Activated CD4-positive, alpha-beta T cell treated with anti-CD3 and anti-CD28 coated beads for 36 hours (primary cell): Measurements from ENCODE around the gene ATP23. TPM values are rescaled to one million over a fixed set of nuclear protein-coding genes. Genes with fewer than 3 reads are reported as not detected.
A peak's percentile ranks its signal among the peaks of the same experiment; 100 is the strongest.

Experiments used
- ATAC-seq: fragments of 200-7000 bp; cut with Tn5 transposase; one replicate; pipeline ENCODE4 v1.10.0; 2021; ENCODE audit warnings: mild to moderate bottlenecking, moderate library complexity
- CTCF ChIA-PET: fragments of 350-600 bp; sonication (Branson Sonifier 250); formaldehyde crosslinking; loops from one replicate; lab custom pipeline; 2021; ENCODE audit warnings: antibody characterized with exemption; lab: Charles Lee
- POLR2A ChIA-PET: fragments of 350-600 bp; sonication (Branson Sonifier 250); formaldehyde crosslinking; loops from one replicate; lab custom pipeline; 2021; ENCODE audit warnings: antibody characterized with exemption, inconsistent platforms; lab: Charles Lee
- DNase-seq: peaks from one replicate; pipeline ENCODE4 v3.0.0-alpha.2; 2020
- H3K27ac Mint-ChIP-seq: one replicate; pipeline ENCODE4 v1.8.0; 2021; ENCODE audit warnings: mixed read lengths
- H3K27me3 Mint-ChIP-seq: one replicate; pipeline ENCODE4 v1.8.0; 2021; ENCODE audit warnings: mixed read lengths
- H3K36me3 Mint-ChIP-seq: one replicate; pipeline ENCODE4 v1.8.0; 2021; ENCODE audit warnings: low read depth, mixed read lengths
- H3K4me1 Mint-ChIP-seq: one replicate; pipeline ENCODE4 v1.8.0; 2021; ENCODE audit warnings: mixed read lengths
- H3K4me3 Mint-ChIP-seq: one replicate; pipeline ENCODE4 v1.8.0; 2021; ENCODE audit warnings: mild to moderate bottlenecking, moderate library complexity, mixed read lengths
- H3K9me3 Mint-ChIP-seq: one replicate; pipeline ENCODE4 v1.8.0; 2021; ENCODE audit warnings: low read depth, mixed read lengths
- intact Hi-C, 2 experiments: fragments of 100-400 bp; cut with DNase I in 1 of 2; cut with micrococcal nuclease in 1 of 2; formaldehyde crosslinking; loops; one replicate each; pipeline versions ENCODE4 v1.14.2 to v1.15.1; 2022 to 2024; cut with DNase I, micrococcal nuclease
- total RNA-seq, 2 experiments: library from RNA; stranded (reverse); gene quantifications; one replicate each; pipeline ENCODE4 v1.2.3, GENCODE V29; 2021

ATP23 gene
- total RNA-seq, 2 experiments from 2014 or later, result 17.8 to 17.9 TPM

DNA sequence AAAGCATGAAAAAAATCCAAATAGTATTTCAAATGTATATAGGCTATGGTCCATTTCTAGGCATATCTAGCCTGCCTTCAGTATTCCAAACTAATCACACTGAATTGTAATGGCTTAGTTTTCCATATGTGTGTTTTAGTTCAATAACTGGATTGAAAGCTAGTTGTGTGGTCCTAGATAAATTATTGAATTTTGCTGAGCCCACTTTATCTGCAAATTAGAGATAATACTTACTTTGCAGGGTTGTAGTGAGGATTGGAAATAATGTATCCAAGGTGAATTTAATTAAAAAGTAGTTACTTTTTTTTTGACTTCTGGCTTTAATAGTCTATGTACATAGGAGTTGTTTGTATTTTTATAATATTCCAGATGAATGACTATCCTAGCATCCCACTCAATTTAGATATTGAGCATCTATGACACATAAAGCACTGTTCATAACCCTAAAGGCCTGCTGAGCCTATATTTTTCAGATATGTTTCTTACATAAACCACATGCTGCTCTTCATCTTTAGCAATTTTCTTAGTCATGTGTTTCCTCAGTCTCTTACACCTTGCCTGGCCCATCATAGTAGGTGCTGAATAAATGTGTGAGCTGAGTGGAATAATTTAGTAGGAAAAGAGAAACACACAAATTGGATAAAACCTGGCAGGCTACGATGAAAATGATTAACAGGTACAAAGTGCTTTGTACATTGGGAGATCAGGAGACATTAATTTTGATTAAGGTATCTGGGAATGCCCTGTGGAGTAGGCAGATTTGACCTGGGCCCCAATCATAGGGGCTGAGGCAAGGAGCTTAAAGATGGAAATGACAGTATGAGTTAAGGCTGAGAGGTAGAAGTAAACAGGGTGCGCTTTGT, 1.1 kb upstream of the ATP23 start:
- Mint-ChIP-seq H3K9me3 (no peaks in the 10 kb centered on the region), H3K27ac (peak overlapping the region; percentile 90), H3K4me3 (peak overlapping the region; percentile 77), H3K4me1 (peaks cover 44% of the 10 kb centered on the region), H3K36me3 (no peaks in the 10 kb centered on the region), H3K27me3 (no peaks in the 10 kb centered on the region)
- intact Hi-C loops, result loop anchor here (2.0 to 5.0 kb wide), 4 partner anchors 93 to 1657 kb away; partner anchors contain the start of genes CTDSP2 (in 1 of the 2), OS9 (in 1 of the 2), SLC16A7 (in 1 of the 2) and TSFM (in 1 of the 2)
- ChIA-PET CTCF (interaction anchor here (0.5 to 1.0 kb wide), 2 partner anchors 158 to 168 kb away, joined by 3 read pairs; partner anchors contain the start of genes EEF1AKMT3, METTL1 and TSFM), POLR2A (interaction anchor here (1.0 kb wide), 1 partner anchor 89 kb away, joined by 3 read pairs; no protein-coding TSS in a partner anchor)
- ATAC-seq (peak; percentile 14), DNase-seq (no peak)

GRCh38 chr12:57940915-57941164, 527 bp upstream of the ATP23 start:
- intact Hi-C loops, result loop anchor here (1.0 to 5.0 kb wide), 6 partner anchors 94 to 1656 kb away; partner anchors contain the start of genes CTDSP2 (in 2 of the 2), OS9 (in 1 of the 2), SLC16A7 (in 1 of the 2) and TSFM (in 1 of the 2)
- ChIA-PET CTCF (interaction anchor here (0.5 kb wide), 1 partner anchor 169 kb away, joined by 3 read pairs; the partner anchor contains the start of genes EEF1AKMT3 and METTL1), POLR2A (interaction anchor here (1.0 kb wide), 1 partner anchor 90 kb away, joined by 3 read pairs; no protein-coding TSS in a partner anchor)
- DNase-seq (no peak), ATAC-seq (peak; percentile 1)
- H3K4me1 Mint-ChIP-seq, result peaks cover 43% of the 10 kb centered on the region
- peak overlapping the region; percentile 90 for H3K27ac Mint-ChIP-seq
- peak overlapping the region; percentile 77 for H3K4me3 Mint-ChIP-seq
- no peaks in the 10 kb centered on the region for H3K36me3 Mint-ChIP-seq
- no peaks in the 10 kb centered on the region for H3K27me3 Mint-ChIP-seq
- no peaks in the 10 kb centered on the region for H3K9me3 Mint-ChIP-seq

DNA sequence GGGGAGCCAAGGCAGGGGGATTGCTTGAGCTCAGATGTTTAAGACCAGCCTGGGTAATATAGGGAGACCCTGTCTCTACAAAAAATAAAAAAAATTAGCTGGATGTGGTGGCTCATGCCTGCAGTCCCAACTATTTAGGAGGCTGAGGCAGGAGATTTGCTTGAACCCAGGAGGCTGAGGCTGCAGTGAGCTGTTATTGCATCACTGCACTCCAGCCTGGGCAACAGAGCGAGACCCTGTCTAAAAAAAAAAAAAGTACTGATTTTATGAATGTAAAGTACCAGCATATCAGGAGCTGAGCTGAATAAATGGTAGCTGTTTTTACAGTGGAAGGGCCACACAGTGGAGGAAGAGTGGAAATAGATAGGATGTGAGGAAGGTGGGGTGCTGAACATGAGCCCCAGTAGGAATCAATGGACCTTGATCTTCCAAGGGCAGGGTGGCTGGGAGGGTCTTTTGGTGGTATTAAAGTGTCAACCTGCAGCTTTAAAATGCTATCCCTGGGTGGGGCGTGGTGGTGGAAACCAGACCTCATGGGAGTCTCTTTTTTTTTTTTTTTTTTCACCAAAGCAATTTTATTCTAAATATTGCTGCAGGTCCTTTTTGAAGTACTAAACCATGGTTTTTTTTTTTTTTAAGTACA, 2.2 kb downstream of the ATP23 start:
- peaks cover 36% of the 10 kb centered on the region for H3K4me1 Mint-ChIP-seq
- DNase-seq, result no peak
- ATAC-seq, result no peak
- H3K27me3 Mint-ChIP-seq, result no peaks in the 10 kb centered on the region
- intact Hi-C loops, result loop anchor here in 1 of 2 experiments (5.0 kb wide), 1 partner anchor 1654 kb away; the partner anchor contains the start of gene SLC16A7
- POLR2A ChIA-PET, result interaction anchor here (0.7 kb wide), 1 partner anchor 22 kb away, joined by 3 read pairs; no protein-coding TSS in a partner anchor
- CTCF ChIA-PET, result interaction anchor here (0.6 kb wide), 1 partner anchor 100 kb away, joined by 3 read pairs; no protein-coding TSS in a partner anchor
- no peaks in the 10 kb centered on the region for H3K9me3 Mint-ChIP-seq
- H3K4me3 Mint-ChIP-seq, result no peak overlapping the region
- H3K27ac Mint-ChIP-seq, result no peak overlapping the region
- H3K36me3 Mint-ChIP-seq, result no peaks in the 10 kb centered on the region

GRCh38 chr12:57944313-57945023, 3.1 kb downstream of the ATP23 start:
- Mint-ChIP-seq H3K36me3 (no peaks in the 10 kb centered on the region), H3K4me1 (peaks cover 33% of the 10 kb centered on the region), H3K4me3 (no peak overlapping the region), H3K9me3 (no peaks in the 10 kb centered on the region), H3K27me3 (no peaks in the 10 kb centered on the region), H3K27ac (no peak overlapping the region)
- DNase-seq (no peak), ATAC-seq (no peak)
- CTCF ChIA-PET, result no interaction called here
- POLR2A ChIA-PET, result no interaction called here
- intact Hi-C loops, result loop anchor here in 1 of 2 experiments (5.0 kb wide), 1 partner anchor 1653 kb away; the partner anchor contains the start of gene SLC16A7

DNA sequence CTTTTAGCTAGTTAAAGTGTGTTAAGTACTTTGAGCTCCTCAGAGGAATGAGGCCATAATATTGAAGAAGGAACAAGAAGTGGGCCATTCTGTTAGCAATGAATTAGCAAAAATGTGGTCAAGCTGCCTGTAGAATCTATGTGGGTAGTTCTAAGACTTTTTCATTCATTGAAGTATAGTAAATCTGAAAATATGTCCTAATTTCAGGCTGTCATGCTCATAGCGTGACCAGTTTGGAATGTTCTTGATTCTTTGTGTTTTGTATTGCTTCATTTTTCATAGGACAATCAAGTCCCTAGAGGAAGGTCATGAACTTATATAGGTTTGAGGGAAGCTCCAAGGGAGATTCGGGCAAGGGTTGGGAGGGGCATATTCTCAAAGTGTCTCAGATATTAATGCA, 11.4 kb downstream of the ATP23 start:
- peaks cover 2% of the 10 kb centered on the region for H3K4me1 Mint-ChIP-seq
- intact Hi-C loops, result no loop called here
- H3K27ac Mint-ChIP-seq, result no peak overlapping the region
- ChIA-PET POLR2A (no interaction called here), CTCF (no interaction called here)
- H3K36me3 Mint-ChIP-seq, result peaks cover 56% of the 10 kb centered on the region
- ATAC-seq (no peak), DNase-seq (no peak)
- H3K9me3 Mint-ChIP-seq, result peaks cover 5% of the 10 kb centered on the region
- H3K27me3 Mint-ChIP-seq, result no peaks in the 10 kb centered on the region
- no peak overlapping the region for H3K4me3 Mint-ChIP-seq

- Mint-ChIP-seq H3K4me1 (peaks cover 2% of the 10 kb centered on the region), H3K27ac (no peak overlapping the region), H3K4me3 (no peak overlapping the region), H3K27me3 (no peaks in the 10 kb centered on the region), H3K36me3 (peaks cover 70% of the 10 kb centered on the region), H3K9me3 (peaks cover 16% of the 10 kb centered on the region)
- intact Hi-C loops, result no loop called here
- DNase-seq (no peak), ATAC-seq (no peak)
- ChIA-PET POLR2A (interaction anchor here (0.6 kb wide), 1 partner anchor 114 kb away, joined by 3 read pairs; no protein-coding TSS in a partner anchor), CTCF (interaction anchor here (0.6 to 1.4 kb wide), 2 partner anchors 13 to 18 kb away, joined by 3 to 4 read pairs; partner anchors contain the start of gene ATP23)
Observed at GRCh38 chr12:57954768-57955167, 13.4 kb downstream of the ATP23 start.

DNA sequence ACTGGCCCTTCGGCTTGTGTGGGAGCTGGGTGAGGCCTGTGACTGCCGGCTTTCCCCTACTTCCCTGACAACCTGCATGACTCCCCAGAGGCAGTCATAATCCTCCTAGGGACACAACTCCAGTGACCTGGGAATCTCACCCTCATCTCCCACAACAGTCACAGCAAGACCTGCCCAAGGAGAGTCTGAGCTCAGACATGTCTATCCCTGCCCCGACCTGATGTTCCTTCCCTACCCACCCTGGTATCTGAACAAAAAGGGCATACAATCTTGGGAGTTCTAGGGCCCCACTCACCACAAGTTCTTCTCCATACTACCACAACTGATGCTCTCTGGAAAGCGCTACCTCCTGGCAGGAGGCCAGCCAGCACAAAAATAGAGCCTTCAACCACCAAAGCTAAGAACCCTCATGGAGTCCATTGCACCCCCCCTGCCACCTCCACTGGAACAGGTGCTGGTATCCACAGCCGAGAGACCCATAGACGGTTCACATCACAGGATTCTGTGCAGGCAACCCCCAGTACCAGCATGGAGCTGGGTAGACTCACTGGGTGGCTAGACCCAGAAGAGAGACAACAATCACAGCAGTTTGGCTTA, 16.8 kb downstream of the ATP23 start:
- peaks cover 53% of the 10 kb centered on the region for H3K36me3 Mint-ChIP-seq

GRCh38 chr12:57964421-57964820, 23.1 kb downstream of the ATP23 start:
- Mint-ChIP-seq H3K4me1 (no peaks in the 10 kb centered on the region), H3K27ac (no peak overlapping the region), H3K9me3 (peaks cover 35% of the 10 kb centered on the region), H3K27me3 (peaks cover 2% of the 10 kb centered on the region), H3K4me3 (no peak overlapping the region), H3K36me3 (no peaks in the 10 kb centered on the region)
- ATAC-seq (no peak), DNase-seq (no peak)
- intact Hi-C loops, result no loop called here
- CTCF ChIA-PET, result no interaction called here
- POLR2A ChIA-PET, result interaction anchor here (0.7 kb wide), 1 partner anchor 78 kb away, joined by 3 read pairs; no protein-coding TSS in a partner anchor

More for the DNA sequence above, 16.8 kb downstream of the ATP23 start:
- Mint-ChIP-seq H3K4me3 (no peak overlapping the region), H3K9me3 (peaks cover 40% of the 10 kb centered on the region), H3K27ac (no peak overlapping the region), H3K4me1 (peaks cover 2% of the 10 kb centered on the region), H3K27me3 (no peaks in the 10 kb centered on the region)
- DNase-seq, result no peak
- CTCF ChIA-PET, result interaction anchor here (0.6 kb wide), 1 partner anchor 669 kb away, joined by 3 read pairs; no protein-coding TSS in a partner anchor
- no peak for ATAC-seq
- intact Hi-C loops, result no loop called here
- POLR2A ChIA-PET, result no interaction called here

GRCh38 chr12:57965766-57966165, 24.4 kb downstream of the ATP23 start:
- H3K4me1 Mint-ChIP-seq, result no peaks in the 10 kb centered on the region
- CTCF ChIA-PET, result no interaction called here
- H3K27ac Mint-ChIP-seq, result no peak overlapping the region
- POLR2A ChIA-PET, result no interaction called here
- intact Hi-C loops, result no loop called here
- no peaks in the 10 kb centered on the region for H3K36me3 Mint-ChIP-seq
- DNase-seq, result no peak
- peaks cover 33% of the 10 kb centered on the region for H3K9me3 Mint-ChIP-seq
- no peak overlapping the region for H3K4me3 Mint-ChIP-seq
- peaks cover 2% of the 10 kb centered on the region for H3K27me3 Mint-ChIP-seq
- no peak for ATAC-seq

DNA sequence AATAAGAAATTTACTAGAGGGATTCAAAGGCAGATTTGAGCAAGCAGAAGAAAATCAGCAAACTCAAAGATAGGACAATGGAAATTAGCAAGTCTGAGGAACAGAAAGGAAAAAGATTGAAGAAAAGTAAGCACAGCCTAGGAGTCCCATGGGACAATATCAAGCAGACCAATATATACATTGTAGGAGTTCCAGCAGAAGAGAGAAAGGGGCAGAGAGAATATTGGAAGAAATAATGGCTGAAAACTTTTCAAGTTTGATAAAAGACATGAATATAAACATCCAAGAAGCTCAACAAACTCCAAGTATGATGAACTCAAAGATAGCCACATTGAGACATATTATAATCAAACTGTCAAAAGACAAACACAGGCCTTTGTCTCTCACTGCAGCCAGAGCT, 25.2 kb downstream of the ATP23 start:
- H3K27me3 Mint-ChIP-seq, result peaks cover 2% of the 10 kb centered on the region
- intact Hi-C loops, result no loop called here
- H3K36me3 Mint-ChIP-seq, result no peaks in the 10 kb centered on the region
- ATAC-seq (no peak), DNase-seq (no peak)
- CTCF ChIA-PET, result no interaction called here
- POLR2A ChIA-PET, result no interaction called here
- H3K27ac Mint-ChIP-seq, result no peak overlapping the region
- H3K4me3 Mint-ChIP-seq, result no peak overlapping the region
- no peaks in the 10 kb centered on the region for H3K4me1 Mint-ChIP-seq
- peaks cover 26% of the 10 kb centered on the region for H3K9me3 Mint-ChIP-seq
